OCI-LY1 (cell line): Measurements from ENCODE around the gene GALNT18.

Source experiments
- H2AFZ ChIP-seq: fragments of 200-600 bp; sonication (generic), shearing (Covaris generic); 2 replicates; pipeline ENCODE4 v1.6.0; 2014; ENCODE audit warnings: antibody characterized with exemption, mild to moderate bottlenecking, low read length
- H3F3A ChIP-seq: fragments of 200-600 bp; sonication (generic), shearing (Covaris generic); 2 replicates; pipeline ENCODE4 v1.6.0; 2014; ENCODE audit warnings: mild to moderate bottlenecking, antibody characterized with exemption, low read length, moderate library complexity; ENCODE audit not compliant: insufficient read depth
- H3K27ac ChIP-seq: fragments of 200-600 bp; sonication (generic); 2 replicates; pipeline ENCODE4 v1.5.1; 2014; ENCODE audit warnings: low read length, mixed run types, mild to moderate bottlenecking, low read depth; ENCODE audit not compliant: poor library complexity, severe bottlenecking
- H3K27me3 ChIP-seq: fragments of 200-600 bp; sonication (generic); 2 replicates; pipeline ENCODE4 v1.6.0; 2014; ENCODE audit warnings: antibody characterized with exemption, mild to moderate bottlenecking, low read length, moderate library complexity; ENCODE audit not compliant: insufficient read depth
- H3K36me3 ChIP-seq: fragments of 200-600 bp; sonication (generic); 2 replicates; pipeline ENCODE4 v1.6.1; 2014; ENCODE audit warnings: mild to moderate bottlenecking, antibody characterized with exemption, low read length, moderate library complexity, mixed read lengths; ENCODE audit not compliant: insufficient read depth
- H3K4me1 ChIP-seq: fragments of 200-600 bp; sonication (generic); 2 replicates; pipeline ENCODE4 v1.5.1; 2014; ENCODE audit warnings: mild to moderate bottlenecking, low read length, moderate library complexity; ENCODE audit not compliant: insufficient read depth, severe bottlenecking
- H3K4me2 ChIP-seq: fragments of 200-600 bp; sonication (generic), shearing (Covaris generic); 2 replicates; pipeline ENCODE4 v1.6.1; 2014; ENCODE audit warnings: low read length
- H3K4me3 ChIP-seq: fragments of 200-600 bp; sonication (generic); 2 replicates; pipeline ENCODE4 v1.5.1; 2014; ENCODE audit warnings: low read length, low read depth, mild to moderate bottlenecking, mixed read lengths; ENCODE audit not compliant: poor library complexity, severe bottlenecking
- H3K79me2 ChIP-seq: fragments of 200-600 bp; shearing (Covaris generic); 2 replicates; pipeline ENCODE4 v1.6.1; 2016; ENCODE audit warnings: mixed run types, low read length, mixed read lengths; ENCODE audit not compliant: insufficient read depth
- H3K9ac ChIP-seq: fragments of 200-600 bp; sonication (generic), shearing (Covaris generic); 2 replicates; pipeline ENCODE4 v1.6.1; 2014; ENCODE audit warnings: mild to moderate bottlenecking, low read length, mixed read lengths
- H3K9me2 ChIP-seq: fragments of 200-600 bp; sonication (generic), shearing (Covaris generic); 2 replicates; pipeline ENCODE4 v1.6.1; 2014; ENCODE audit warnings: low read depth, mild to moderate bottlenecking, low read length, mixed read lengths
- H3K9me3 ChIP-seq: fragments of 200-600 bp; shearing (Covaris generic); 2 replicates; pipeline ENCODE4 v1.6.1; 2014; ENCODE audit warnings: low read length, mixed read lengths
- H4K20me1 ChIP-seq: fragments of 200-600 bp; sonication (generic), shearing (Covaris generic); 2 replicates; pipeline ENCODE4 v1.6.0; 2016; ENCODE audit warnings: mild to moderate bottlenecking, low read length; ENCODE audit not compliant: insufficient read depth
- EZH2 ChIP-seq: fragments of 200-600 bp; sonication (generic), shearing (Covaris generic); IDR thresholded peaks from 2 replicates; pipeline ENCODE4 v1.8.0; 2017; ENCODE audit warnings: borderline replicate concordance, mixed run types, mild to moderate bottlenecking, antibody characterized with exemption, low read length, moderate library complexity, mixed read lengths
- TF ChIP-seq, protein P1 (sequence below): fragments of 200-600 bp; sonication (generic), shearing (Covaris generic); IDR thresholded peaks from 2 replicates; pipeline ENCODE4 v1.5.1; 2017; ENCODE audit warnings: mild to moderate bottlenecking, antibody characterized with exemption, low read length, moderate library complexity, mixed read lengths

The GALNT18 gene

DNA sequence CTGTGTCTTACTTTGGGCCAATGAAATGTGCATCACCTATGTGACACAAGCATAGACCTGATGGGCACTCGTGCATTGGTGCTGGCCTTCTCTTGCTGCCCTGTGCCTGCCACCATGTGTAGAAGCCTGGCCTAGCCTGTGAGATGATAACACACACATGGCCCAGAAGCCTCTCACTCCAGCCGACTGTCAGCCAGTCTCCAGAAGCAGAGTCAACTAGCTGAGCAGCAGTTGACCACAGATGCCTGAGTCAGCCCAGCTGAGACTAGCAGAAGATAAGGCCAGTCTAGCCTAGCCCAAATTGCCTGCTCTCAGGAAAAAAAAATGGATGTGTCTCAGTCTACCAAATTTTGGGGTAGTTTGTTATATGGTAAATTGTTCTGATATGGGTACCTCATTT, 314.9 kb downstream of the GALNT18 start:
- Histone ChIP-seq H3K4me3 (no peak overlapping the region), H3K4me1 (no peaks in the 10 kb centered on the region), H3F3A (no peaks in the 10 kb centered on the region), H3K4me2 (no peak overlapping the region), H3K79me2 (no peaks in the 10 kb centered on the region), H3K27ac (no peak overlapping the region), H3K9me3 (no peaks in the 10 kb centered on the region), H3K9me2 (no peaks in the 10 kb centered on the region), H4K20me1 (no peaks in the 10 kb centered on the region), H3K36me3 (no peaks in the 10 kb centered on the region), H3K27me3 (no peaks in the 10 kb centered on the region), H2AFZ (no peak overlapping the region), H3K9ac (no peak overlapping the region)
- TF ChIP-seq, protein P1, sequence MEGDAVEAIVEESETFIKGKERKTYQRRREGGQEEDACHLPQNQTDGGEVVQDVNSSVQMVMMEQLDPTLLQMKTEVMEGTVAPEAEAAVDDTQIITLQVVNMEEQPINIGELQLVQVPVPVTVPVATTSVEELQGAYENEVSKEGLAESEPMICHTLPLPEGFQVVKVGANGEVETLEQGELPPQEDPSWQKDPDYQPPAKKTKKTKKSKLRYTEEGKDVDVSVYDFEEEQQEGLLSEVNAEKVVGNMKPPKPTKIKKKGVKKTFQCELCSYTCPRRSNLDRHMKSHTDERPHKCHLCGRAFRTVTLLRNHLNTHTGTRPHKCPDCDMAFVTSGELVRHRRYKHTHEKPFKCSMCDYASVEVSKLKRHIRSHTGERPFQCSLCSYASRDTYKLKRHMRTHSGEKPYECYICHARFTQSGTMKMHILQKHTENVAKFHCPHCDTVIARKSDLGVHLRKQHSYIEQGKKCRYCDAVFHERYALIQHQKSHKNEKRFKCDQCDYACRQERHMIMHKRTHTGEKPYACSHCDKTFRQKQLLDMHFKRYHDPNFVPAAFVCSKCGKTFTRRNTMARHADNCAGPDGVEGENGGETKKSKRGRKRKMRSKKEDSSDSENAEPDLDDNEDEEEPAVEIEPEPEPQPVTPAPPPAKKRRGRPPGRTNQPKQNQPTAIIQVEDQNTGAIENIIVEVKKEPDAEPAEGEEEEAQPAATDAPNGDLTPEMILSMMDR: no peak
- TF ChIP-seq EZH2: no peak

DNA sequence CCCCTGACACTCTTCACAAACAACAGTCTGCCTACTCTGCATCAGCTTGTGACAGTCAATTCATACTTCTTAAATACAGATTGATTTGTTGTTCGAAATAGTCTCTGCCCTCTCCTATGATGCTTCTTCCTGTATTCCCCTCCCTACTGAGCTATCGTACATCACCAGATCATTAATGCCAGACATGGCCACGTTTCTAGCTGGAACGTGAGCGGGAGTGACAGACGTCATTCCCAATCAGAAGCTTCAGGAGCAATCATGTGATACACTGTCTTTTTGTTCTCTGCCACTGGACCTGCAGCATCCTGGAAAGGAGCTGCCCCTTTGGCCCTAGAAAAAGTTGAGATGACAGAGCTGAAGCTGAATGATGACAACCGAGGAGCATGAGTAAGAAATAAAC, 317.3 kb downstream of the GALNT18 start:
- Histone ChIP-seq H3K9me2 (no peaks in the 10 kb centered on the region), H3K36me3 (no peaks in the 10 kb centered on the region), H3K9me3 (no peaks in the 10 kb centered on the region), H3K27ac (no peak overlapping the region), H3K4me1 (no peaks in the 10 kb centered on the region), H3F3A (no peaks in the 10 kb centered on the region), H3K4me3 (no peak overlapping the region), H3K4me2 (no peak overlapping the region), H3K27me3 (no peaks in the 10 kb centered on the region), H3K9ac (no peak overlapping the region), H2AFZ (no peak overlapping the region), H3K79me2 (no peaks in the 10 kb centered on the region), H4K20me1 (no peaks in the 10 kb centered on the region)
- TF ChIP-seq, protein P1: no peak
- TF ChIP-seq EZH2: no peak

DNA sequence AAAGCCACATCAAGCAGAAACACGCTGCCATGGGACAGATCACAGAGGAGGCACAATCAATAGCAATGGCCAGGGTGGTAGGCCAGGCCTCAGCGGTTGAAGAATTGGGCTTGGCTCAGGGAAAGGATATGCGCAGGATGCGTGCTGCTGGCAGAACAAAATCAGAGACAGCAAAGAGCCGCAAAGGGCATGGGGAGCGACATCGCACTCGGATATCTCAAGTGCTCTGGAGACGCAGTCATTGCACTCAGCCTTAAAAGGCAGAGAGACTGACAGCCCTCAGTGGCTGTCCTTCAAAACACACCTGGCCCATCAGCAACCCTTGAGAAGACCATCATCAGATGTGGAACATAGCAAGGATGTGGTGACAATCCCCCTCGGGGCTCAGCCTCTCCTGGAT, 319.2 kb downstream of the GALNT18 start:
- H3K4me2 ChIP-seq: no peak overlapping the region

More for the DNA sequence above, 319.2 kb downstream of the GALNT18 start:
- no peaks in the 10 kb centered on the region for H3K4me1 ChIP-seq
- no peak overlapping the region for H3K27ac ChIP-seq
- no peak overlapping the region for H2AFZ ChIP-seq
- no peak overlapping the region for H3K4me3 ChIP-seq
- H3K36me3 ChIP-seq: no peaks in the 10 kb centered on the region
- no peaks in the 10 kb centered on the region for H3K27me3 ChIP-seq
- H3F3A ChIP-seq: no peaks in the 10 kb centered on the region
- TF ChIP-seq, protein P1: no peak
- no peaks in the 10 kb centered on the region for H3K79me2 ChIP-seq
- no peaks in the 10 kb centered on the region for H4K20me1 ChIP-seq
- no peaks in the 10 kb centered on the region for H3K9me3 ChIP-seq
- no peaks in the 10 kb centered on the region for H3K9me2 ChIP-seq
- no peak overlapping the region for H3K9ac ChIP-seq
